Neutrophil (primary cell): Measurements from ENCODE around the gene CYP27C1.
"Not testable (repeated sequence)": the region's sequence is repeated elsewhere in the genome, so short reads cannot be mapped to it uniquely, and the experiment has no call there.

Experiments
- H3K27ac ChIP-seq: fragments of 200-600 bp; sonication (generic); 2 replicates; pipeline ENCODE4 v1.5.1; 2016; ENCODE audit warnings: mild to moderate bottlenecking, moderate library complexity
- H3K27me3 ChIP-seq: fragments of 200-600 bp; sonication (generic); 2 replicates; pipeline ENCODE4 v1.6.0; 2016; ENCODE audit warnings: mild to moderate bottlenecking
- H3K36me3 ChIP-seq: fragments of 200-600 bp; sonication (generic); 2 replicates; pipeline ENCODE4 v1.5.1; 2017
- H3K4me1 ChIP-seq, 2 experiments: fragments of 200-600 bp in 1 of 2; sonication (generic) in 1 of 2; 1 replicate in 1 of 2; 2 replicates in 1 of 2; pipeline versions ENCODE4 v1.5.1 to v1.6.1; 2013 to 2016; ENCODE audit warnings: low read depth in 1 of 2, low read length in 1 of 2, mild to moderate bottlenecking in 1 of 2, moderate library complexity in 1 of 2; ENCODE audit not compliant: control insufficient read depth in 1 of 2, insufficient read depth in 1 of 2
- H3K4me3 ChIP-seq, 2 experiments: fragments of 200-600 bp in 1 of 2; sonication (generic) in 1 of 2; 1 replicate in 1 of 2; 2 replicates in 1 of 2; pipeline ENCODE4 v1.5.1; 2013 to 2016; ENCODE audit warnings: low read depth in 1 of 2, low read length in 1 of 2, mild to moderate bottlenecking in 1 of 2, moderate library complexity in 1 of 2
- H3K9me3 ChIP-seq: fragments of 200-600 bp; sonication (generic); 2 replicates; pipeline ENCODE4 v1.5.1; 2016
- CTCF ChIP-seq: fragments of 200-600 bp; sonication (generic); IDR thresholded peaks from 2 replicates; pipeline ENCODE4 v1.5.1; 2016; ENCODE audit warnings: antibody characterized with exemption

Gene CYP27C1

DNA sequence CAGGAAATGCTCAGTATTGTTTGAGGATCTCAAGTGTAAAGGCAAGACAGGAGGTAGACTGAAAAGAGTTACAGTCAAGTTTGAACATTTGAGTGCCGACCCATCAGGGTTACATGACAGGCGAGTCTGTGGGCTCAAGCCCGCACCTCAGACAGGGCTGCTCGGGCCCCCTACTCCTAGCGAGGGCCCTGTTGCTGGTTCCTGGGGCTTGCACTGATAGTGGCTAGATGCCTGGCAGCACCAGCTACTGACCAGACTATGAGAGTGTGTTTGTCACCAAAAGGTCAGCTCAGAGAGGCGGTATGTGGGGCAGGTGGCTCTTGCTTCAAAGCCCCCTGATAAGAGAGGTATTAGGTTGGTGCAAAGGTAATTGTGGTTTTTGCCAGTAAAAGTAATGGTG is 35.6 kb upstream of the CYP27C1 start:
- no peak overlapping the region for H3K27ac ChIP-seq
- TF ChIP-seq CTCF, result no peak

DNA sequence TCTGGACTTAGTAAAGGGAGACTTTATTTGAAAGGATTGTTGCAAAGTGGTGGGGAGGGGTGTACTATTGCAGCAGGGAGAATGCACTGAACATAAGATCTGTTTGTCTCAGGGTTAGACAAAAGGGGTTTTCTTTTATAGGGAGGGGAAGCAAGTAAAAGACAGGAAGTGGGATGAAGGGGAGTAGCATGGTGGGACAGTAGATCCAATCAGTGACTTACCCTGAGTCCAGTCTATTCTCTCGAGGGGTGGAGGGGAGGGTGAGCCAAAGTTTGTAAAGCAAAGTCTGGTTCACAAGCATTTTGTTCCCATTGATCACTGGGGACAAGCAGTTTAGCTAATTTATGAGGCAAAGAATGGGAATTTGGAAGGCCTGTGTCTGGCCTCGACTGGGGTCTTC is 35.0 kb upstream of the CYP27C1 start:
- Histone ChIP-seq H3K27ac (no peak overlapping the region), H3K27me3 (no peaks in the 10 kb centered on the region), H3K9me3 (no peaks in the 10 kb centered on the region), H3K36me3 (peaks cover 34% of the 10 kb centered on the region), H3K4me1 (peaks cover 7 to 9% of the 10 kb centered on the region in 2 experiments), H3K4me3 (no peak overlapping the region)
- TF ChIP-seq CTCF, result no peak

More for the DNA sequence above, 35.6 kb upstream of the CYP27C1 start:
- H3K4me3 ChIP-seq, result no peak overlapping the region
- peaks cover 7 to 9% of the 10 kb centered on the region in 2 experiments for H3K4me1 ChIP-seq
- H3K27me3 ChIP-seq, result no peaks in the 10 kb centered on the region
- H3K9me3 ChIP-seq, result no peaks in the 10 kb centered on the region
- peaks cover 40% of the 10 kb centered on the region for H3K36me3 ChIP-seq

DNA sequence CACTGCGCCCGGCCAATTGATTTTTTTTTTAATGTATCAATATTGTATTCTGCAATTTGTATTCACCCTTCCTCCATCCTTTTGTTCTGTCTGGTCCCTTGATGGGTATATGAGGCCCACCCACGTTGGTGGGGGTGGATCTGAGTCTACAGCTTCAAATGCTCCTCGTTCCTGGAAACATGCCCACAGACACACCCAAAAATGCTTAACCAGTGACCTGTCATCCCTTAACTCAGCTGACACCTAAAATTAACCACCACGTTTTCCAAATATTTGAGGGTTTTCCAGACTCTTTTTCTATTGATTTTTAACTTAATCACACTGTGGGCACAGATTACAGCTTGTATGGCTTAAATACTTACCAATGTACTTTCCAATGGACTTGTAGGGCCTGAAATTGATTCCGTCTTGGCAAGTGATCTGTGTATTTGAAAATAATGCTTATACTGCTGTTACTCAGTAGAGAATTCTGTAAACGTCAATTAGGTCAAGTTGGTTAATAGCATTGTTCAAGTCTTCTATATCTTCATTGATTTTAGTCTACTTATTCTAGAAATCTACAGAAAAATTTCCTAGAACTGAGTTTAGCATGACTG is 34.4 kb upstream of the CYP27C1 start:
- H3K27me3 ChIP-seq, result no peaks in the 10 kb centered on the region
- no peaks in the 10 kb centered on the region for H3K9me3 ChIP-seq
- peaks cover 7 to 9% of the 10 kb centered on the region in 2 experiments for H3K4me1 ChIP-seq
- peaks cover 27% of the 10 kb centered on the region for H3K36me3 ChIP-seq
- no peak overlapping the region for H3K4me3 ChIP-seq
- no peak overlapping the region for H3K27ac ChIP-seq
- no peak for TF ChIP-seq CTCF

DNA sequence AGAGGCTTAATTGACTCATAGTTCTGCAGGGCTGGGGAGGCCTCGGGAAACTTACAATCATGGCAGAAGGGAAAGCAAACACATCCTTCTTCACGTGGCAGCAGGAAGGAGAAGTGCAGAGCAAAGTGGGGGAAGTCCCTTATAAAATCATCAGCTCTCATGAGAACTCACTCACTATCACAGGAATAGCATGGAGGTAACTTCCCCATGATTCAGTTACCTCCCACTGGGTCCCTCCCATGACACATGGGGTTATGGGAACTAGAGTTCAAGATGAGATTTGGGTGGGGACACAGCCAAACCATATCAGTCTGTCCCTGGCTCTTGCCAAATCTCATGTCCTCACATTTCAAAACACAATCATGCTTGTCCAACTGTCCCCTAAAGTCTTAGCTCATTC is 21.1 kb upstream of the CYP27C1 start:
- H3K27ac ChIP-seq, H3K27me3 ChIP-seq, H3K36me3 ChIP-seq, H3K9me3 ChIP-seq, H3K4me3 ChIP-seq, H3K4me1 ChIP-seq: not testable (repeated sequence)

DNA sequence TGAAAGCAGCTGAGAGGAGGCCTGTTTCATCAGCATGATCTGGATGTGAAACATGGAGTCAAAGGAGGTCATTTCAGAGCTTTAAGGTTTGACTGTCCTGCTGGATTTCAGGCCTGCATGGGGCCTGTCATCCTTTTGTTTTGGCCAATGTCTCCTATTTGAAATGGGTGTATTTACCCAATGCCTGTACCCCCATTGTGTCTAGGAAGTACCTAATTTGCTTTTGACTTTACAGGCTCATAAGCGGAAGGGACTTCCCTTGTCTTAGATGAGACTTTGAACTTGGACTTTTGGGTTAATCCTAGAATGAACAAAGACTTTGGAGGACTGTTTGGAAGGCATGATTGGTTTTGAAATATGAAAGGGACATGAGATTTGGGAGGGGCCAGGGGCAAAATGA is 19.3 kb upstream of the CYP27C1 start:
- Histone ChIP-seq H3K27me3 (no peaks in the 10 kb centered on the region), H3K4me3 (no peak overlapping the region), H3K36me3 (no peaks in the 10 kb centered on the region), H3K27ac (no peak overlapping the region), H3K9me3 (no peaks in the 10 kb centered on the region), H3K4me1 (no peaks in the 10 kb centered on the region)
- no peak for TF ChIP-seq CTCF

DNA sequence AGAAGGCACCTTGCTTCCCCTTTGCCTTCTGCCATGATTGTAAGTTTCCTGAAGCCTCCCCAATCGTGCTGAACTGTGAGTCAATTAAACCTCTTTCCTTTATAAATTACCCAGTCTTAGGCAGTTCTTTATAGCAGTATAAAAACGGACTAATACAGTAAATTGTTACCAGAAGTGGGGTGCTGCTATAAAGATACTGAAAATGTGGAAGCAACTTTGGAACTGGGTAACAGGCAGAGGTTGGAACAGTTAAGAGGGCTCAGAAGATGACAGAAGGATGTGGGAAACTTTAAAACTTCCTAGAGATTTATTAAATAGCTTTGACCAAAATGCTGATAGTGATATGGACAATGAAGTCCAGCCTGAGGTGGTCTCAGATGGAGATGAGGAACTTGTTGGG is 17.7 kb upstream of the CYP27C1 start:
- H3K4me3 ChIP-seq, H3K9me3 ChIP-seq: not testable (repeated sequence)

More for the DNA sequence above, 17.7 kb upstream of the CYP27C1 start:
- not testable (repeated sequence) for H3K27me3 ChIP-seq, H3K36me3 ChIP-seq, H3K4me1 ChIP-seq, H3K27ac ChIP-seq
